Measurements from ENCODE around the gene FIGN. TPM values are rescaled to one million over a fixed set of nuclear protein-coding genes. Genes with fewer than 3 reads are reported as not detected.

FIGN gene
- total and polyA plus RNA-seq, 2 of the 8 experiments (the other 6 are each of a cell fraction or from before 2014, with no cell fraction given) = 5.0 to 22.8 TPM

DNA sequence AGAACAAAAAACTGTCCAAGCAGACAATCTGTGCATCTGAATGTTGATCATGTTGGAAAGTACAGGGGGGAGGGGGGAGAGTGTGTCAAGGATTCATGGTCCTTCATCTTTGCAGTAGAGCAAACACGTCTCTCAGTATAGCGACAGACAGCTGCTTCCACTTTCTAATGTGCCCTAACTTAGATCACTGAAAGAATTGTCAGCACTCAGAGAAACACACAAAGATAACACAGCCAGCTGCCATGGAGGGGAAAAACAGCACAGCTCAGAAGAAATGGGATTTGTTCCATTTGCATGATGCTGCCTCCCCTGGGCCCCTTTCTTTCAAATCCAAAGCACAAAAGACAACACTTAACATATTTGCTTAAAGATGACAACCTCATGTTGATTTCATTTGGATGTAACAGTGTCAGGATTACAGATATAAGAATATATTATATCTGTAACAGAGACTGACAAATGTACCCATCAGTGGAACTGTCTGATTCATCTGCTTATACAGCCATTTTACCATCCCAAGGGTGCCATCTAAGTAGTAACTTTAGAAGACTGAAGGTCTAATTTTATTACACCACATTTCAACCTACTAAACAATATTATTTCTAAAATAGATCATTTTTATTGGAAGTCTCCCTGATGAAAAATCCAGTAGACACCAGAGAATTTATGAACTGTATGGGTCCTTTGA lies 17.7 kb downstream of the FIGN start:
- Histone ChIP-seq H3K14ac (ENCODE audit: insufficient read length) (no peak overlapping the region), H3K4me1 (replicated peaks in 1 of 4; ENCODE audit: control insufficient read depth in 3 of 4, insufficient read depth in 4 of 4, low read length in 3 of 4) (peaks cover 0 to 9% (median 7%) of the 10 kb centered on the region in 4 experiments; a peak in 4 of 7 replicates), H4K91ac (replicated peaks; ENCODE audit: insufficient read length, low read length) (no peak overlapping the region), H2BK5ac (ENCODE audit: low read depth, low read length) (no peak overlapping the region), H3K4me2 (ENCODE audit: insufficient read depth in 1 of 2, low read depth in 2 of 2, low read length in 2 of 2) (peak overlapping the region; percentile 21 to 28; a peak in 1 of 4 replicates), H3K23ac (ENCODE audit: insufficient read length) (no peak overlapping the region), H2AK5ac (ENCODE audit: low read depth, low read length) (no peak overlapping the region), H4K5ac (ENCODE audit: insufficient read length, low read depth, low read length) (no peak overlapping the region), H3K79me2 (ENCODE audit: control insufficient read depth in 1 of 2, insufficient read depth in 2 of 2, low read length in 2 of 2) (peaks cover 0 to 75% of the 10 kb centered on the region in 2 experiments; a peak in 3 of 4 replicates), H3K4me3 (ENCODE audit: extremely low read depth in 1 of 4, insufficient read depth in 2 of 4, low read depth in 3 of 4, low read length in 4 of 4) (peak overlapping the region in 1 of 4 experiments; percentile 3; a peak in 1 of 8 replicates), H3K18ac (ENCODE audit: extremely low read depth, low read length) (no peak overlapping the region), H2AFZ (ENCODE audit: low read length) (no peak overlapping the region), H2BK12ac (ENCODE audit: low read depth, low read length) (no peak overlapping the region), H2BK15ac (ENCODE audit: low read length) (no peak overlapping the region), H3K27me3 (replicated peaks in 1 of 4; ENCODE audit: control insufficient read depth in 3 of 4, extremely low read depth in 1 of 4, insufficient read depth in 3 of 4, low read length in 3 of 4) (no peaks in the 10 kb centered on the region; a peak in 1 of 7 replicates), H2BK120ac (replicated peaks; ENCODE audit: low read depth, low read length) (no peak overlapping the region), H3K23me2 (ENCODE audit: low read depth, low read length) (no peaks in the 10 kb centered on the region), H3K36me3 (ENCODE audit: control insufficient read depth in 2 of 4, insufficient read depth in 4 of 4, low read length in 3 of 4) (no peaks in the 10 kb centered on the region), H3K56ac (replicated peaks; ENCODE audit: insufficient read length, low read depth, low read length) (no peak overlapping the region), H3K79me1 (ENCODE audit: low read depth, low read length) (0 out of 2 replicates have a peak, but pooled peaks cover 4% of the 10 kb centered on the region), H4K20me1 (replicated peaks in 1 of 2; ENCODE audit: control insufficient read depth in 1 of 2, insufficient read depth in 2 of 2, low read length in 2 of 2) (peaks cover 11% of the 10 kb centered on the region in 2 experiments), H2BK20ac (ENCODE audit: low read length) (no peak overlapping the region), H3K9ac (replicated peaks in 1 of 4; ENCODE audit: extremely low read depth in 1 of 4, low read depth in 3 of 4, low read length in 3 of 4) (no peak overlapping the region), H4K8ac (ENCODE audit: extremely low read depth, insufficient read depth, low read length) (no peak overlapping the region), H3K4ac (replicated peaks; ENCODE audit: insufficient read length, low read depth, low read length) (no peak overlapping the region), H3K9me3 (ENCODE audit: insufficient read depth in 2 of 2, low read depth in 1 of 2, low read length in 1 of 2) (no peaks in the 10 kb centered on the region), H3K27ac (ENCODE audit: low read depth, low read length) (no peak overlapping the region)
- TF ChIP-seq BCL11A (IDR thresholded peaks at IDR 0.05; ENCODE audit: low read depth in 2 of 2, low read length in 2 of 2) (no peak), SP4 (IDR thresholded peaks at IDR 0.05; ENCODE audit: low read length) (no peak), KDM4A (IDR thresholded peaks at IDR 0.05; ENCODE audit: low read depth, low read length, severe bottlenecking) (no peak), CBX8 (IDR thresholded peaks at IDR 0.05; ENCODE audit: borderline replicate concordance, low read depth, low read length) (no peak), TCF12 (IDR thresholded peaks at IDR 0.05; ENCODE audit: low read depth, low read length) (0 out of 2 replicates have a peak, but pooled peaks have one; percentile 58)
- WGBS, 2 experiments (ENCODE audit: extremely low coverage in 1 of 2, insufficient coverage in 1 of 2, insufficient read length in 1 of 2, insufficient replicate concordance in 2 of 2, low coverage in 1 of 2, low lambda C conversion rate in 2 of 2, missing lambda C conversion rate in 1 of 2) = 36% methylated on average over 2 of the region's 2 CpGs; no CpG with 5 or more reads in 1 of the 2 experiments
- DNase-seq (ENCODE audit: low read depth in 1 of 2, low spot score in 2 of 2) (no peak), FAIRE-seq (no peak)
- ChIA-PET CTCF (ENCODE audit: partially characterized antibody) (interaction anchor here (0.7 to 1.4 kb wide), 3 partner anchors 107 to 252 kb away, joined by 3 to 6 read pairs (median 4); no protein-coding TSS in a partner anchor), POLR2A (ENCODE audit: partially characterized antibody) (interaction anchor here (0.5 to 1.1 kb wide), 3 partner anchors 17 to 46 kb away, joined by 3 read pairs; partner anchors contain the start of gene FIGN)

Measured in H1 (cell line).